PC-9 (cell line): Measurements from ENCODE around the gene NCOA5.

ENCODE experiments used
- CTCF ChIP-seq: fragments of 200-600 bp; sonication (generic); conservative IDR thresholded peaks from 2 replicates; pipeline ENCODE4 v1.6.1; 2017; ENCODE audit warnings: mixed run types, antibody characterized with exemption, mild to moderate bottlenecking, moderate library complexity
- EZH2 ChIP-seq: fragments of 200-600 bp; sonication (generic); IDR thresholded peaks from 2 replicates; pipeline ENCODE4 v1.8.0; 2017; ENCODE audit warnings: antibody characterized with exemption, low read depth

GRCh38 chr20:46137816-46138215, 48.1 kb upstream of the NCOA5 start:
- no peak for TF ChIP-seq CTCF
- TF ChIP-seq EZH2 = no peak
